Esophagus muscularis mucosa (tissue), 4 donors: ENCODE data around the gene LACTBL1. TPM values are rescaled to one million over a fixed set of nuclear protein-coding genes. Genes with fewer than 3 reads are reported as not detected.

Experiments
- DNase-seq: peaks from one replicate; pipeline ENCODE4 v3.0.0-alpha.2; 2017; ENCODE audit errors: extremely low spot score
- H3K27ac ChIP-seq, 4 donors: fragments of 200-600 bp; sonication (generic); replicated peaks in 1 of 4; 1 replicate in 3 of 4; 2 replicates in 1 of 4; pipeline ENCODE4 v1.5.1; 2016 to 2019; ENCODE audit warnings: mild to moderate bottlenecking in 1 of 4
- H3K27me3 ChIP-seq, 4 donors: fragments of 200-600 bp; sonication (generic); one replicate each; pipeline versions ENCODE4 v1.5.1 to v1.6.0; 2016 to 2019
- H3K36me3 ChIP-seq, 4 donors: fragments of 200-600 bp; sonication (generic); one replicate each; pipeline ENCODE4 v1.5.1; 2016 to 2019
- H3K4me1 ChIP-seq, 4 donors: fragments of 200-600 bp; sonication (generic); one replicate each; pipeline ENCODE4 v1.5.1; 2016 to 2019
- H3K4me3 ChIP-seq, 4 donors: fragments of 200-600 bp; sonication (generic); 1 replicate in 2 of 4; 2 replicates in 2 of 4; pipeline ENCODE4 v1.5.1; 2016 to 2019; ENCODE audit warnings: mild to moderate bottlenecking in 4 of 4, moderate library complexity in 1 of 4
- H3K9me3 ChIP-seq, 4 donors: fragments of 200-600 bp; sonication (generic); 1 replicate in 3 of 4; 2 replicates in 1 of 4; pipeline ENCODE4 v1.5.1; 2016 to 2019
- EP300 ChIP-seq: sonication (generic); formaldehyde crosslinking; IDR thresholded peaks from one replicate; pipeline ENCODE4 v1.6.1; 2017; ENCODE audit warnings: antibody characterized with exemption
- POLR2A ChIP-seq: fragments of 450-650 bp; IDR thresholded peaks from one replicate; pipeline ENCODE4 v1.6.1; 2017; ENCODE audit warnings: antibody characterized with exemption, moderate library complexity, mild to moderate bottlenecking, low read depth
- POLR2AphosphoS5 ChIP-seq, 2 donors: sonication (generic); formaldehyde crosslinking; IDR thresholded peaks; one replicate each; pipeline ENCODE4 v1.6.1; 2017; ENCODE audit warnings: antibody characterized with exemption in 2 of 2
- WGBS: methylation state at CpG from one replicate; pipeline ENCODE4 v1.1.5; 2018; 5-methylcytosine and 5-hydroxymethylcytosine counted together
- intact Hi-C: fragments of 100-400 bp; cut with DNase I; formaldehyde crosslinking; loops from one replicate; pipeline ENCODE4 v1.15.1; 2023
- total RNA-seq, 4 donors: library from RNA; depleted of rRNA; stranded (reverse); fragments of >200 nt; gene quantifications; one replicate each; pipeline versions ENCODE4 v1.1.0 to v1.2.1, GENCODE V29; 2016
- TF ChIP-seq, protein P1 (sequence below), 3 experiments: fragments of 200-600 bp in 2 of 3; fragments of 450-650 bp in 1 of 3; sonication (generic) in 2 of 3; IDR thresholded peaks; one replicate each; pipeline ENCODE4 v1.5.1; 2017 to 2019; ENCODE audit warnings: antibody characterized with exemption in 3 of 3, mild to moderate bottlenecking in 2 of 3, moderate library complexity in 1 of 3

The LACTBL1 gene, protein sequence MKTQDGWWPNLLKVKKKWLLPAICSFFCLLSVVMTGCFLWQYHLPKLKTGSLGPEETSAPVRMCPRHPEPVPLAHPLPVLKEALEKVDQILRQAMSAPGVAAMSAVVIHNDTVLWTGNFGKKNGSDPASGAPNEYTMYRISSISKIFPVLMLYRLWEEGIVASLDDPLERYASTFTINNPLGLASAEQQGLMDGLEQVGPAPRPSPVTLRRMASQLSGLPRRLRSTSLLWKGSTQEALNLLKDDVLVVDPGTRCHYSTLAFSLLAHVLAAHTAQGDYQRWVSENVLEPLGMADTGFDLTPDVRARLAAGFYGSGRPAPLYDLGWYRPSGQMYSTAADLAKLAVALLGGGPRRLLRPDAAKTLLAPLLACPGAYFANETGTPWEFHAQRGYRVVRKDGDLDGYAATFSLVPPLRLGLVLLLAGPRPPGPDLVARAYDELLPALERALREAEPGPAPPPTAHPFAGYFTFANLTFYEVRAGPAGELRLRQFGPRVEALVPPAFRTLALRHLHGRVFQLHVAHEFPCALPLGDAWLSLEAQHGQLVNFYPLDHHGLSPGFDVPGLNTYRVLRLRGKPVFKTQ
- not detected for total RNA-seq

DNA sequence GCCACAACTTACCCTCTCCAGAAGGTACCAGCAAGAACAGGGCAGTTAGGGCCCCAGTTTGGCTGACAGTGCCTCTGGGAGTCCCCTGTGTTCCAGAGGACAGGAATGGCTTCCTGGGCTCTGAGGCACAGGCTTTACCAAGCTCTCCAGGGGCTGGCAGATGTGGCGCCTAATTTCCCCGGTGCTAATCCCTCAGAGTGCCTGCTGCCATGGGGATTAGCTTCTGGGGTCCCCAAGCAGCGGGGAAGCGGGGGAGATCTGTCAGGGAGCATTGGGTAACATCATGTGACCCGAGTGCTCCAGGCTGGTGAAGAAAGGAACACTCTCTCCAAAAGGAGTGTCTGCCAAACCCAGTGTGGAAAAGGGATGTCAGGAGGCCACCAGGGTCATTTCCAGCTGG lies at the start of gene LACTBL1:
TSS of gene LACTBL1 (minus strand) at position 107 of the 400 bp plus-strand sequence. CDS start 550 bp downstream, outside the sequence.
- no peak for DNase-seq
- Histone ChIP-seq H3K4me3 (no peak within 1 kb of the TSS), H3K27ac (no peak within 1 kb of the TSS), H3K4me1 (peaks cover 3 to 17% (median 12%) of the 10 kb centered on the region in 4 donors), H3K9me3 (no peaks in the 10 kb centered on the region), H3K27me3 (peaks cover 0 to 47% (median 0%) of the 10 kb centered on the region in 4 donors), H3K36me3 (no peaks in the 10 kb centered on the region)
- TF ChIP-seq POLR2AphosphoS5 (IDR thresholded peaks at IDR 0.05) (no peak), EP300 (no peak), POLR2A (no peak)
- TF ChIP-seq, protein P1, sequence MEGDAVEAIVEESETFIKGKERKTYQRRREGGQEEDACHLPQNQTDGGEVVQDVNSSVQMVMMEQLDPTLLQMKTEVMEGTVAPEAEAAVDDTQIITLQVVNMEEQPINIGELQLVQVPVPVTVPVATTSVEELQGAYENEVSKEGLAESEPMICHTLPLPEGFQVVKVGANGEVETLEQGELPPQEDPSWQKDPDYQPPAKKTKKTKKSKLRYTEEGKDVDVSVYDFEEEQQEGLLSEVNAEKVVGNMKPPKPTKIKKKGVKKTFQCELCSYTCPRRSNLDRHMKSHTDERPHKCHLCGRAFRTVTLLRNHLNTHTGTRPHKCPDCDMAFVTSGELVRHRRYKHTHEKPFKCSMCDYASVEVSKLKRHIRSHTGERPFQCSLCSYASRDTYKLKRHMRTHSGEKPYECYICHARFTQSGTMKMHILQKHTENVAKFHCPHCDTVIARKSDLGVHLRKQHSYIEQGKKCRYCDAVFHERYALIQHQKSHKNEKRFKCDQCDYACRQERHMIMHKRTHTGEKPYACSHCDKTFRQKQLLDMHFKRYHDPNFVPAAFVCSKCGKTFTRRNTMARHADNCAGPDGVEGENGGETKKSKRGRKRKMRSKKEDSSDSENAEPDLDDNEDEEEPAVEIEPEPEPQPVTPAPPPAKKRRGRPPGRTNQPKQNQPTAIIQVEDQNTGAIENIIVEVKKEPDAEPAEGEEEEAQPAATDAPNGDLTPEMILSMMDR (IDR thresholded peaks at IDR 0.05): no peak
- intact Hi-C loops: no loop called here
- WGBS: 86% methylated on average over 5 of the region's 5 CpGs

DNA sequence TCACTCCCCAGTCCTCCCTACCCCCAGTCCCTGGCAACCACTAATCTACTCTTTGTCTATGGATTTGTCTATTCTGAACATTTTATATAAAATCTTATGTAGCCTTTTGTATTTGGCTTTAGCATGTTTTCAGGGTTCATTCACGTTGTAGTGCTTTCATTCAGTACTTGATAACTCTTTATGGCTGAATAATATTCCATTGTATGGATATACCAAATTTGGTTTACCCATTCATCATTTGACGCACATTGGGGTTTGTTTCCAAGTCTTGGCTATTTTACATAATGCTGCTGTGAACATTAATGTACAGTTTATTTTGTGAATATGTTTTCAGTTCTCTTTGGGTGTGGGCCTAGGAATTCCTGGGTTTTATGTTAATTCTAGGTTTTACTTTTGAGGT lies 49.2 kb upstream of the LACTBL1 start:
- H3K36me3 ChIP-seq: no peaks in the 10 kb centered on the region
- no peak overlapping the region for H3K4me3 ChIP-seq
- intact Hi-C loops: no loop called here
- WGBS: 91% methylated on average over 2 of the region's 2 CpGs
- no peak overlapping the region for H3K27ac ChIP-seq
- TF ChIP-seq POLR2AphosphoS5 (IDR thresholded peaks at IDR 0.05) (no peak), POLR2A (no peak)
- DNase-seq: no peak
- no peaks in the 10 kb centered on the region for H3K27me3 ChIP-seq
- H3K4me1 ChIP-seq: peaks cover 12 to 24% (median 17%) of the 10 kb centered on the region in 4 donors
- H3K9me3 ChIP-seq: no peaks in the 10 kb centered on the region

DNA sequence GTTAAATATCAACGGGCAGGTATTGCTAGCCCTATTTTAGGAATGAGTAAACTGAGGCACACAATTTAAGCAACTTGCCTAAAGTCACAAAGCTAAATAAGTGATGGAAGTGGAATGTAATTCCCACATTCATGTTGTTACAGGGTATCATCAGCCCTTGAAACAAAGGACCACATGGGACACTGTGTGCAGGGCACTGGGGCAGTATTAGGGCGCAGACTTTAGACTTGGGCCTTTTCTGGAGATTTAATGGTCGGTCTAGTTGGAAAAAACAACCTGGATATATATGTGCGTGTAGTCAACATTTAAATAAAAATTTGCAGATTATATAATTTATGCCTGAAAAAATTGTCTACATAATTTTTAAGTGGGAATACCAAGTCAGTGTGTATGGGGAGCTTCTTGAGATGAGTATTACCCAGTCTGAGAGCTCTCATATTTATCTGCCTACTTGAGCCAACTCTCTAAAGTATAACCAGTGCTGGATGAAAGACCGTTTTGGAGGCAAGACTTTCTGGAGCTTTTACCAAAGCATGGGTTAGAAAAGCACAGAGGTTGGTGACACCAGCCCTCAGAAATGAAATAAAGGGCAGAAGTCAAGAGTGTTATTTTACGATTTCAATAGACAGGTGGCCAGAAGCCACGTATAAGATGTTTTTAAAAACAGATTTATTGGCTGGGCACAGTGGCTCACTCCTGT lies 48.2 kb upstream of the LACTBL1 start:
- Histone ChIP-seq H3K4me1 (peaks cover 12 to 24% (median 17%) of the 10 kb centered on the region in 4 donors), H3K9me3 (no peaks in the 10 kb centered on the region), H3K4me3 (peak overlapping the region; percentile 79 to 99 (median 95)), H3K27me3 (no peaks in the 10 kb centered on the region), H3K27ac (peak overlapping the region in 3 of 4 donors; percentile 91 to 94 (median 92)), H3K36me3 (no peaks in the 10 kb centered on the region)
- no peak for DNase-seq
- intact Hi-C loops: no loop called here
- no peak for TF ChIP-seq EP300
- TF ChIP-seq POLR2AphosphoS5 (IDR thresholded peaks at IDR 0.05): no peak
- no peak for TF ChIP-seq POLR2A
- TF ChIP-seq, protein P1 (IDR thresholded peaks at IDR 0.05): no peak
- 42% methylated on average over 7 of the region's 7 CpGs for WGBS

DNA sequence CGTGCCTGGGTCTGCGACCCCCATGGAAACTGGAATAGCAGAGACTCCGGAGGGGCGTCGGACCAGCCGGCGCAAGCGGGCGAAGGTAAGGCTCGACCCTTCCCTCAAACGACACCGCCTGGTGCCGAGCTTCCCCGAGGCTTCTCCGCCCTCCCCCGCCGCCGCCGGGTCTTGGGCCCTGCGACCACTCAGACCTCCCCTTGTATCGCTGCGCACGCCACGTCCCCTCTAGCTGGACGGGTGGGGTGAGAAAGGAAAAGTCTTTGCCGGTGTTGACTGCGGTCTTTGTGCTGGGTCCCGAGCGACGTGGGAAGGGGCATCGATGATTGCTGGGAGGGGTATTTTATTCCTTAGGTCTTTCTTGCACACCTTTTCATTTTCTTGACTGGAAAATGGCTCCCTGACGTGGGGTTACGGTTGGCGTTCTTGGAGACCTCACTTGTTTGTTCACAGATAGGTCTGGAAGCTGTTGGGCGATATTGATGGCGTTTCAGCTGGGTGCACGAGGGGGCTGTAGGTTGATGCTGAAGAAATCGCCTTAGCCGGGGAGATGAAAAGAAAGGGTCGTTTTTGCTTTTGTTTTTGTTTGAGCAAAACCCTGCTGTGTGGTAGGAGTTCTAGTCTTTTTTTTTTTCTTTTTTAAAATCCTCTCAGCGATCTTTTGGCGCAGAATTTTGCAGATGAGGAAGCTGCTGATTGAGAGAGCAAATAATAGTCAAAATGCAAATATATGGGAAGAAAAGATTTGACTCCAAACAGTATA lies 47.4 kb upstream of the LACTBL1 start:
- no peaks in the 10 kb centered on the region for H3K36me3 ChIP-seq
- no peaks in the 10 kb centered on the region for H3K9me3 ChIP-seq
- DNase-seq: no peak
- H3K4me1 ChIP-seq: peaks cover 12 to 24% (median 17%) of the 10 kb centered on the region in 4 donors
- intact Hi-C loops: no loop called here
- peak overlapping the region; percentile 91 to 95 (median 93) for H3K27ac ChIP-seq
- no peaks in the 10 kb centered on the region for H3K27me3 ChIP-seq
- peak overlapping the region; percentile 79 to 99 (median 95) for H3K4me3 ChIP-seq
- TF ChIP-seq, protein P1 (IDR thresholded peaks at IDR 0.05): no peak
- TF ChIP-seq EP300: no peak
- TF ChIP-seq POLR2AphosphoS5 (IDR thresholded peaks at IDR 0.05): no peak
- 2% methylated on average over 16 of the region's 42 CpGs for WGBS
